AG20443 (cell line): ENCODE data around the gene MYH3.
A peak's percentile ranks its signal among the peaks of the same experiment; 100 is the strongest.
"Not testable (repeated sequence)": the region's sequence is repeated elsewhere in the genome, so short reads cannot be mapped to it uniquely, and the experiment has no call there.

Source experiments
- DNase-seq: peaks from one replicate; pipeline ENCODE4 v3.0.0; 2012; ENCODE audit warnings: low spot score, mixed read lengths

Gene MYH3

DNA sequence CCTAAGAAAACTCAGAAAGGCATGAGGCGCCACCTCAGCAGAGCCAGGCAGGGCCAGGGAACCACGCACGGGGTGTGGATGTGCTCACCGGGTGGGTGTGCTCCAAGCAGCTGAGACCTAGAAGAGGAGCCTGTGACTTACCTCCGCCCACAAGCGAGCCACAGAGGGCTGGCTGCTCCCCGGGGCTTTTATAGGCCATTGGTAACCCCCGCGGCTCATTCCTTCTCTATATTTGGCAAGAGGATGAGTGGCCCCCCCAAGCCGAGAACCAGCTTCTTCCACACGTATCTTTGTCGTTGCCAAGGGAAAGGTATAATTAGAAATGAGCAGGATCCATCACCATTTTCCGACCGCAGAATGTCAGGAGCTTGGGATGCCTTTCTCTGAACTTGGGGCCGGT is at the start of gene MYH3:
MYH3 (minus strand) TSS at position 162 of the 400 bp plus-strand sequence. CDS start 2,245 bp downstream, outside the sequence.
- DNase-seq, result no peak

DNA sequence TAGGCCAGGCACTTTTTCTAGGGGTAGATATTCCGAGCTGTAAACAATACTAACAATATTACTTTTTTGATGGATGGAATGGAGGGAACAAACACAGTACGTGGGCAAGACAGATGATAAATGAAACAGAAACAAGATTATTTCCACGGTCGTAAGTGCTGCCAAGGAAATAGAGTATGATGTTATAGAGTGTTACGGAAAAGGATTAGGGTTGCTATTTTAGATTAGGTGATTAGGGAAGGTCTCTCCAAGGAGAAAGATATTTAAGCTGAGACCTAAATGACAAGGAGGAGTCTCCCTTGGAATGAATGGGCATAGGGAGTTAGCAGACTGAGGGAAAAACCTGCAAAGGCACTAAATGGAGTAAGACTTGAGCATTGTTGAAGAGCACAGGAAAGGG is 48.6 kb upstream of the MYH3 start:
- DNase-seq, result no peak

DNA sequence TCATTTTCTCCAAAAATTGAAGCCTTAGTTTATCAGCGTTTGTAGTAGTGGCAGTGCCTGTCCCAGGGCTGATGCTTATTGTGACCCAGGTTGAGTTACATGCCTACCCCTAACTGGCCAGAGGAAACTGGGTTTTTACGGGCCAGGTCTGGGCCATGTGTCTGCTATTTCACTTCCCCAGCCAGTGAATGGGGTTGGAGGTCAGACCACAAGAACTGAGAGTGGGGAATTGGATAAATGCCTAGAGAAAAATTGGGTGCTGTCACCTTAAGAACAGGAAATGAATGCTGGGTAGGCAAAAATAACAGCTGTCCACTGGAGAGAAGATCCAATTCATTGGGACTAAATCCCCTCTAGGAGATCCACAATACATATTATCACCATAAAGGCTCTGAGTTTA is 45.5 kb upstream of the MYH3 start:
- DNase-seq, result no peak

DNA sequence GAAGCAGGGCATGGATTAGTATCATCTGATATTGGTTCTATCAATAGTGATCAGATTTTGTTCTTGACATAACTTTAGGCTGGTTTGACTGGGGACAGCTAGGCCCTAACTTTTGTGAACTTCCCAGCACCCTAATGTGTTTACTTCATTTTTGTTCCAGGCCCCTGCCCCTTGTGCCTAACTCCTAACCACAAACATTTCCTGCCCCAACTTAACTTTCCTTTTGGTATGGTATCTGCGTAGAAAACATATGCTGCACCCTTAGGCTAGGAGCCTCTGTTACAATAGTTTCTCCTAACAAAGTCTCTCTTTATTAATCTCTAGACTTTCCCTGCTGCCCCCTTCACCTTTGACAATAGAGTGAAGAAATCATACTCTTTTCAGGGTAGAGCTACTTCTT is 42.7 kb upstream of the MYH3 start:
- no peak for DNase-seq

DNA sequence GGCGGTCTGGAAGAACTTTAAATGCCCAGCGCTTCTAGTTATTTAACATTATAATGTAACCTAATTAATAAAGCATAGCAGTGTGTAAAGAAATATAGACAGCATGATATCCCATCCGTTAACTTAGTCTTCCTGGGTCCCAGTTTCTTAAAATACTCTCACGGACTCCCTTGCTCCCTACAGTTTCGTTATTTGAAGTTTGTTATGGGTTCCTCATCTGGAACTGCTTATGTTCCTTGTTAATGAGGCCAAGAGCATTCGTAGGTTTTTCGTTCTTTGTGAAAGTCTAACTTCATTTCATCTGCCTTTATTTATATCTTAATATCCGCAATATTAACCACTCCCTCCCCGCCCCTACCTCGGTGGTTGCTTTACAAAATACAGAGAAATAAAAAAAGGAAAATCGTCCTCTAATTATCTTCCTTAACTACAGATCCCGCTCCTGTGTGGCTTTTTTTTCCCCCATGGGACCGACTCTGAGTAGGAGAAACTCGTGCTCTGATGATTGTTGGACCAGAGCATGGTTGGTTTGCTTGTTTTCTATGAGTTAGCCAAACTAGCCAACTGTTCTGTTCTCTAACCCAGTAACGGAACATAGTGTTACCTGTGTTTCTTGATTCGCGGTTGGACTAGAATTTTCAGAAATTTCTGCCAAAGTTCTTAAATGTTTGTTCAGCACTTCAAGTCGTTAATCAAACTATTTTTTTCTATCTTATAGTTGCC is 41.1 kb upstream of the MYH3 start:
- DNase-seq, result peak; percentile 29

DNA sequence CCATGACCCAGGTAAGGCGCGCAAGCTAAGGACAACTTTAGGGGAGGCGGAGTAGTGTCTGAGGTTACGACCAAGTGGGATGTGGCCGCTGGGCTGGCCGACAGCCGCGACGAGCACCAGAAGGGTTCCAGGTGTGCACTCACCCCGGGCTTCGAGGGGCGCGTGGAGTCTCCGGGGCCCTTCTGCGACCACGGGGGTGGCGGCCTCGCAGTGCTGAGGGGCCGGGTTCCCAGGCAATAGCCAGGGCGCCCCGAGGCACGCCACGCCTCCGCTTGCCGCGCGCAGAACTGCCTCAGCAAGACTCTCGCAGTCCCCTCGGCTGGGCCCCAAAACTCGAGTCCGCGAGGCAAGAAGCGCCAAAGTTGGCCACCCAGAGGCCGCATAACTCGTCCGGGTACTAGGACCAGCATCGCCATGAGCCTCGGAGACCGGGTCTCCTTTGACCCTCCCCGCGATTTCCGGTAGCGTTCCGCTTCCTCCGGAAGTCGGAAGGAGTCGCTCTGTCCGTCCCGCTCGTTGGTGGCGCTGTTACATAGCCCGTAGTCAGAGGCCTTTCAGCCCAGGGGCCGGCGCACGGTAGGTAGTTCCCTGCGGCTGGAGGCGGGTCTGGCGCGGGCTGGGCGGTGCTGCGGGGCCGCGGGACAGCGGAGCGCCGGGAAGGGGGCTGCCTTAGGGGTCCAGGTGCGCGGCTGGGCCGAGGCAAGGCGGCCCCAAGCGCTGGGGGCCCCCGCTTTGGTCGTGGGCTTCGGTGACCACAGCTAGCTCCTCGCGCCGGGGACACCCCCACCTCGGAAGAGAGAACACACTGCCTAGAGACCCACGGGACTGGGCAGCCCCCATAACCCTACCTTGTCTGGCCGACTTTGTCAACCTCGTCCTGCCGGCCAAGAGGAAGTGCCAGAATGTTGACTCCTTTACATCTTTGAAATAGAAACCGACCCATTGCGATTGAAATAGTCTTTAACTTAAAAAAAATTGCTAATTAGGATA is 40.3 kb upstream of the MYH3 start, which contains the start of the genes ADPRM and SCO1:
ADPRM (plus strand) TSS at position 503 of the 990 bp plus-strand sequence. CDS start 7,333 bp downstream, outside the sequence.
SCO1 (minus strand) TSS at position 442 of the 990 bp plus-strand sequence; CDS start at position 416, 26 bp downstream.
- DNase-seq, result peak; percentile 96

DNA sequence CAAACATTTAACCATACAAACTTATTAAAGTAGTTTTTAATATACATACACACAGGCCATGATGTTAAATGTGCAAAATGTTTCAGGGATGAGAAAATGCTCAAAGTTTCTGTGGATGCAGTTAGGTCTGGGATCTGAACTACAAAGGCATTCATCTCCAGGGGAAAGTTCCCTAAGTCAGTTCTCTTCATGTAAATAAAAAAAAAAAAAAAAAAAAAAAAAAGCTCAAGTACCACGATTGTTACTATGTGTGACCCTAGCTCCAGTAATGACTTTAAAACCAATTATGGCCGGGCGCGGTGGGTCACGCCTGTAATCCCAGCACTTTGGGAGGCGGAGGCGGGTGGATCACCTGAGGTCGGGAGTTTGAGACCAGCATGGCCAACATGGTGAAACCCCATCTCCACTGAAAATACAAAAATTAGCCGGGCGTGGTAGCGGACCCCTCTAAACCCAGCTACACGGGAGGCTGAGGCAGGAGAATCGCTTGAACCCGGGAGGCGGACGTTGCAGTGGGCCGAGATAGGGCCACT is 38.8 kb upstream of the MYH3 start:
- DNase-seq, result not testable (repeated sequence)

DNA sequence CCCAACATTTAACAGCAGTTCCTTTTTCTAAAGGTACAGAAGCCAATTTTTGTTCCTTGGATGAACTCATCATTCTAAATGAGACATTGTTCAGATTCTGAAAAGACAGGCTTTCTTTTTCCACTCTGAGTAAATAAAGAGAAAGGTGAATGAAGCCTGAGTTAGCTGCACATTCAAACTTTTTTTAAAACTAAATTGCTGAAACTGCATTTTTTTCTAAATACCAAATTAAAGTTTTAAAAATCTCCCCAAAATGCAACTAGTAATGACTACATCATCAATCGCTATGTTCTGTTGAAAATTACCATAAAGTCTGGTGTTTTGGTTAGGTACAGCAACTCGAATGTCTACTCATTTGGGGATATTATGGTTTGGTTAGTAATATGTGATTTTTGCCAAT is 30.4 kb upstream of the MYH3 start:
- DNase-seq, result no peak

DNA sequence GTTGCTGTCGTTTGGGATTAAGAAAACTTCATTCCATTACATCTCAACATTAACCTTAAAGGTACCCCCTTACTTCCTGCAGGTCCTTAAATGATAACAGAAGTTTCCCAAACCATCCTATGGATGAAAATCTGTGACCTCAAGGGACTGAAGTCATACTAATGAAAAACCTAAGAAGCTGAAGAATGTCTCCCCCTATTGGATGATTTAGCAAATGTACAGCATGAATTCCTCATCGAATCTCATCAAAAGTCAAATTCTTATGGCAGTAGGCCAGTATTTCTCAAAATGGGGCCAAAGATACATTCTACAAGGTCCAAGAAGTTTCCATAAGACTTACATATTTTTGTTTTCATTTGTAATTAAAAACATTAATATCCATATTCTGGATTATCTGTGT is 26.7 kb upstream of the MYH3 start:
- DNase-seq, result no peak

DNA sequence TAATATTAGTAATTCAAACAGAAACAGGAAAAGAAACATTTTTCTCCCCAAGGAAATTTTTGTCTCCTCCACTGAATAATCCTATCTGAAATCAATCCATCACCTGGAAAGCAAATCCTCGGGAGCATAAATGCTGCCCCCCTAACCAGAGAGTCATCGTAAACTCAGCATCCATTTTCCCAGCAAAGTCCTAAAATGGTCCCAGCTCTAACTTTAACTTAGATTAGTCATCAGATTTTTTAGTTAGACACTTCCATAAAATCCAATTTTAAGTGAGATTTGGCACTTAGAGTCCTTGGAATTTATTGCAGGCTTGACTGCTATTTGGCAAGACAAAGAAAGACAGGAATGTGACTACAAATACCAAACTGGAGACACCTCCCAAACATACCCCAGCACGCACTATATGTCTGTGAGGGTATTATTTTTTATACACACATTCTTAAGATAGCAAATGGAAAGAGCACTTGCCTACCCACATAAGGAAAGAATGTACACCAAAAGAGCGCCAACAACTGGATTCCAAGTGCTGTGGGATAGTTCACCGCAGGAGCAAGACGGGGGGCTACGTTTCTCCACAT is 24.8 kb upstream of the MYH3 start:
- peak; percentile 44 for DNase-seq

DNA sequence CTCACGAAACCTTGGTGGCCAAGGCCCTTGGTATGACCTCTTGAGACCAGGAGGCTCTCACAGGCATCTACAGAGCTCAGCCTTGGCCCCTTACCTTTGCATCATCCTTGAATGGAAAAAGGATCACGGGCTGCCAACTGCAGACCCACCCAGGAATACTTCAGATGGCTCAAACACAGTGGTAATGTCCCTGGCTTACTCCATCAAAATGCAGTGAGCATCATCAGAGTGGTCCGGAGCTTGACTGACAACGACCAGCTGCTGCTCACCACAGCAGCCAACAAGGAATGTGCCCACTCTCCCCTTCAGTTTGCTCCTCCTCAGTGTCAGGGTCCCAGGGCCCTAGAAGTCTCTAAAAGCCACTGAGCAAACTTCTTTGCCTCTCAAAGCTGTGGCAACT is 17.6 kb upstream of the MYH3 start:
- no peak for DNase-seq

DNA sequence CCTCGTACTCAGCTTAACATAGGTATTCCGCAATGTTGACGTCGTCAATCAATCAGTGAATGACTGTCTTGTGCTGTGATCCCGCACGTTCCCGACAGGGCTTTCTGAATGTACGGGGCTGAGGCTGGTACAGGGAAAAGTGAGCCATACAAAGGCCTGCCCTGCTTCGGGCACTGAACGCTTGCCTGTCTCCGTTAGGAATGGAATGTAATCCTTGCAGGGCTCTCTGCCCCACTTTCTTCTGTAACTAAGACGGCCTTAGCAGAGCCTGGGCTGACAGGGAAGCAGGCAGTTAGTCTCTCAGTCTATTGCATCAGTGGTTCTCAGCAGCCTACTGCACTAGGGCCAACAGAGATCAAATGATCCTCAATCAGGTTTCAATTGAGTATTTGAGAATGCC is 16.2 kb upstream of the MYH3 start:
- no peak for DNase-seq

DNA sequence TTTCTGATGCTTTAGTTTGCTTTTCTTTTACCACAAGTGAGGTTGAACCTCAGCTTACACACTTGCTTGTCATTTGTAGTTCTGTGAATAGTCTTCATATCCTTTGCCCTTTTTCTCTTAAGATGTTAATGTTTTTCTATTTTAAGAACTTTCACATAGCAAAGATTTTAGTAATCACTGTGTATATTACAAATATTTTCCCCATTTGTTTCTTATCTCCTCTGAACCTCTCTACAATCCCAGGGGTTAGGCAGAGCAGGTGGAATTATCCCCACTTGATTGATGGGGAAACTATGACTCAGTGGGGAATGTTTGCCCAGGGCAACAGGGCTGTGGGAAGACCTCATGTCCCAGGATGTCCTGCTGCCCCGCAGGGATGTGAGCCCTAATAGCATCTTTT is 11.7 kb upstream of the MYH3 start:
- DNase-seq, result peak; percentile 42

DNA sequence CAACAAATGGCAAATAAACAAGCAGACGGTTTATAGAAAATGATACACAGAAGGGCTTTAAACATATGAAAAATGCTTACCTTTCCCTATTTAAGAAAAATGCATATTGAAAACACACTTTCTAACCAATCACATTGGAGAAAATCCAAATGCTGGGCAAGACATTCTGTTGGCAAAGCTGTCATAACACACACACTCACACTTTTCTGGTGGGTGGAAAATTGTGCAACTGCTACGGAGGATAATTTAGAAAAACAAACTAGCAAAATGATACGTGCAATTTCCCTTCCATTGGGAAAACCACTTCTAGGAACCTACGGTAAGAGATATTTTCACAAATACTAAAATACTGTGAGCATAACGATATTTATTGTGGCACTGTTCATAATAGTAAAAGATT is 9.8 kb upstream of the MYH3 start:
- DNase-seq, result no peak

DNA sequence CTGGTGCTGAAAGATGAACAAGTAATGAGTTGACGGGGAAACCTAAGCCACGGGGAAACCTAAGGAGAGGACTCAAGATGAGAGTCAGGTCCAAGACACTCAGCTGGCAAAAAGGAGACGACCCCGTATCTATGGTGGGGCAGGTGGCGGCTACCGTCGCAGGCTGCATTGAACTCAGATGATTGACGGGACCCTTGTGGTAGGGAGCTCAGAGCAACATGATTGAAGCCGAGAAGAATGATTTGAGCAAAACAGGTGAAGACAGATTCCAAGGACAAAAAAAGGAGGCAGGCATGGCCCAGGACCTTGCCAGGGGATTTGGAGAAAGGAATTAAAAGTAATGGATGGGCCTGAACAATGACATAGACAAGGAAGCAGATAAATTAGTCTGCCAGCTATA is 7.5 kb upstream of the MYH3 start:
- DNase-seq, result no peak

DNA sequence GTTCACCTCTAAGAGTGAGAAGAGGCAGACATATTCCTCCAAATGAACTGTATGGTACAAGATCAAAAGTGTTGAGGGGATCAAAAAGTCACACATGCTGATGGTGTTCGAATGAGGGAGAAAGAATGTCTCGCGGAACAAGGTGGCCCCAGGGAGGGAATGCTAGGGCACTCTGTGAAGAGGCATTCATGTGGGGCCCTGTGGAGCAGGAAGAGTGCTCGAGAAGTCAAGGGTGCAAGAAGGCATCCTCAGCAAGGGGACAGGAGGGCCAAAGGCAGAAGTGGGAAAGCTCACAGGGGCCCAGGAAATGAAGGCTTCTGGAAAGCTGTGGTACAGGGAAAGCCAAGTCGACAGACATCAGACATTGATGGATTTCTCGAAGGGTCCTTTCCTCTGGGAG is 6.1 kb upstream of the MYH3 start:
- no peak for DNase-seq

DNA sequence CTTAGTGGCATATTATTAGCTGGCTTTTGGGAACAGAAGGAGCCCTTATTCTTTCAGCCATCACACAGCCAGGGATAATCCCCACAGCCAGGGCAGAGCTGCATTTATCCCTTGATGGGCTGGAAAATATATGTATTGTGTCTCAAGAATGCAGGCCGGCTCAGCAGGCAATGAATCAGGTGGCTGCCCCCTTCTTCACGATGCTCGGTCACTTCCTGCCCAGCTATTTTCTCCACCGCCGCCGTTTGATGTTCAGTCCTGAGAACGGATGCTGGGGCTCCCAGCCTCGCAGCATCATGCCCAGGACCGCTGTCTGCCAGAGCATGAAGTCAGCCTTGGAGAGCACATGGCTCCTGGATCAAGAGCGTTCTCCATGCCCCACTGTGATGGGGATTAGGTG is 4.3 kb upstream of the MYH3 start:
- DNase-seq, result no peak

DNA sequence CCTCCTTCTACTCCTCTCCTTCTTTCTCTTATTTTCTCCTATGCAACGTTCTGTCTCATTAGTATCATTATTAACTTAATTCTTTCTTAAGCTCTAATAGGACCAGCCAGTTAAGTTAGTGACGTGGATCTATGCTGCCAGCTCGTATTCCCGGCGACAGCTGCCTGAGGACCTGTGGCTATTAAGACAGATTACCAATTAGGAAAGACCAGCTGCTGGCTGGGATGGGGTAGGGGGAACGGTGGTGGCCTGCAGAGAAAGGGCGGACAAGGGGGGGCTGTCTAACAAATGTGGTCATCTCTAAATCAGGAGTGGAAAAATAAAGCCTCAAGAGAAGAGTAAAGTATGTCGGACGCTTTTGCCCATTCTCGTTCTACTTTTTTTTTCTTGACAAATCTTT is 770 bp upstream of the MYH3 start:
- DNase-seq, result no peak

DNA sequence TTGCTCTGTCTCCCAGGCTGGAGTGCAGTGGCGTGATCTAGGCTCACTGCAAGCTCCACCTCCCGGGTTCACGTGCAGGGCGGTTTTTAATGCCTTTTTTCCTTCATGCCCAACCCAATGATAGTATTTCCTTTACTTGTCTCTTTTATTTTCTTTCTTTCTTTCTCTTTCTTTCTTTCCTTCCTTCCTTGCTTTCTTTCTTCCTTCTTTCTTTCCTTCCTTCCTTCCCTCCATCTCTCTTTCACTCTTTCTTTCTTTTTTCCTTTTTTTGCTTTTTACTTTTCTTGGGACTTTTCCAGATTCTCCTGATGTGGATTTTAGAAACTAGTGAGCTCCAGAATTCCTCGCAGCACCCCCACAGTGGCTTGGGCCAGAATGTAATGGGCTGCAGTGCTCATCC is 3.1 kb downstream of the MYH3 start:
- no peak for DNase-seq

DNA sequence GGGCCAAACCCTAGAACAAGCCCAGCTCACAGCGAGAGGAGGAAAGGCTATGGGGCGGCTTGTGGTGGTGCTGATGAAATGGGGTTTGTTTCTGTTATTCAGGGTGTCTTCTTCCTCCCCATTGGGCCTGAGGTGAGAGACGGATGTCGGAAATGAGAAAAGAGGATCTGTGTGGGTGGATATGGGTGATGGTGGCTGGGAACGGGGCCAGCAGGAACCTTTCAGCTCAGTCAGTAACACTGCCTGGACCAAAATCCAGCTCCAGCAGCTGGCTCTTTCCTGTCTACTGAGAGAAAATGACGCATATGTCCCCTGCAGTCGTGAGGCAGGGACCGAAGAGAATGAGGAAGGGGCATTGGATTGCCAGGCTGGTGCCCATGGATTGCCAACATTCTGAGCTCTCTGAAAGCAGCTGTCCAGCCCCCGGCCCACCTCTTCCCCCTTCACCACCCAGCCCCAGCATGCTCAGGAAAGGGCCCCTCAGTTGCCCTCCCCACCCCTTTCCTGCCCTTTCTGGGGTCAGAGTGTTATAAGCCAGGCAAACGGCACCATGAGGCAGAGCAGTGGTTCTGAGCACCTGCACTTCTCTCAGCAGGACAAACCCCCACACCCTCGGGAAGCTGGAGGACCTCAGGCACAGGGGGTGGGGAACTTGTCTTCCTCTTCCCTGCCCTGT is 4.0 kb downstream of the MYH3 start:
- DNase-seq, result no peak

DNA sequence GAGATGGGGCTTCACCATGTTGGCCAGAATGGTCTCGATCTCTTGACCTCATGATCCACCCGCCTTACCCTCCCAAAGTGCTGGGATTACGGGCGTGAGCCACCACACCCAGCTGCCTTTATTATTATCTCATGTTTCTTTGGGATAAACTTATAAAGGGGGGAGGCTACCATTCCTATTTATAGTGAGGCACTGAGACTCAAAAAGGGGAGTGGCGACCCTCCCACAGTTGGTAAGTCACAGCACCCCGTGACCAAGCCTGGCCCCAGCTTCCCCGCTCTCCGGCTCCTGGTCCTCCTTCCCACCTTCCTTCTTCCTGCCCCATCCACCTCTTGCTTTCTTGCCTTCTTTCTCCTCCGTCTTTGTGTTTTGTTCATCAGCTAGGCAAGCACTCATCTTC is 5.2 kb downstream of the MYH3 start:
- DNase-seq, result no peak

DNA sequence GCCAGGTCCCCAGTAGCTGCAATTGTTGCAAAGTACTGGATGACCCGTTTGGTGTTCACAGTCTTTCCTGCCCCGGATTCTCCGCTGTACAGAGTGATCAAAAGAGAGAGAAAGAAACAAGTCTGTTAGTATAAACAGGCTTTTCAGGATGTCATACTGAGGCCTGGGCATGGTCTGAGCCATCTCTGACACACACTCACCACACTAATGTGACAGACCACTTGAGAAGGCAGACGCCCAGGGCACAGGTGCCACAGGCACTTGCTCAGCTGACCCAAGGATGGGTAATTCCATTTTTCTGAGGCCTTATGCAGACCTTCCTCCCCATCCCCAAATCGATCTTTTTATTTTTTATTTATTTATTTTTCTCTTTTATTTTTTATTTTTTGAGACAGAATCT is 7.5 kb downstream of the MYH3 start:
- no peak for DNase-seq
